ENCODE results near the gene SMARCB1.
A peak's percentile ranks its signal among the peaks of the same experiment; 100 is the strongest.

Gene SMARCB1

DNA sequence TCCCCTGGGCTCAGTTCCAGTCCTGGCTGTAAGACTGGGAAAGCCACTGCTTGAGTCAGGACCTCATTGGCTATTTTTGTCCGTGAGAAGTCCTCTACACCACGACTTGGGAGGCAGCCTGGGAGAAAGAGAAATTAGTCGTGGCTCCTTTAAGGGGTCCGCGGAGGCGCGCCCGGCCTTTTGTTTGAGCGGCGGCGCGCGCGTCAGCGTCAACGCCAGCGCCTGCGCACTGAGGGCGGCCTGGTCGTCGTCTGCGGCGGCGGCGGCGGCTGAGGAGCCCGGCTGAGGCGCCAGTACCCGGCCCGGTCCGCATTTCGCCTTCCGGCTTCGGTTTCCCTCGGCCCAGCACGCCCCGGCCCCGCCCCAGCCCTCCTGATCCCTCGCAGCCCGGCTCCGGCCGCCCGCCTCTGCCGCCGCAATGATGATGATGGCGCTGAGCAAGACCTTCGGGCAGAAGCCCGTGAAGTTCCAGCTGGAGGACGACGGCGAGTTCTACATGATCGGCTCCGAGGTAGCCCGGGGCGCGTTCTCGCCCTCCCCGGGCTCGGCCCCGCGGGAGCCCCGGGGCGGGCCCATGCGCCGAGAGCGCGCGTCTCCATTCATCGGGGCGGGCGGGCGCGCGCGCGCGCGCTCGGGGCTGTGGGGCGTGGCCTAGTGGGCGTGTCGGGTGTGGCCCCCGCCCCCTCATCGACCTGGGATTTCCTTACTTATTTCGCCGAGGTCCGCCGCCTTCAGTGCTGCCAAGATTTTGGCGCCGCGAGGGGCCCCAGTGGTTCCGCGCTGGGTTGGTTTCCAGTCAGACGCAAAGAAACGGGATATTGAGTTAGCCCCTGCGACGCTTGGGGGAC, at the start of gene SMARCB1:
Gene SMARCB1, plus strand, starts transcription at position 215 of the 848 bp plus-strand sequence. Its CDS starts 204 bp downstream, at position 419.
- Histone ChIP-seq H3K4me3 (ENCODE audit: low read depth in 1 of 2, low read length in 2 of 2) (peak within 1 kb of the TSS; percentile 91 to 94), H3K27ac (ENCODE audit: low read depth, low read length) (peak within 1 kb of the TSS; percentile 99), H3K36me3 (ENCODE audit: control insufficient read depth in 1 of 2, insufficient read depth in 2 of 2, low read length in 2 of 2) (peaks cover under 1 to 15% of the 10 kb centered on the region in 2 donors), H3K9ac (ENCODE audit: low read depth in 1 of 2, low read length in 2 of 2) (peak within 1 kb of the TSS; percentile 71 to 82), H3K9me3 (ENCODE audit: control insufficient read depth in 1 of 2, low read length in 2 of 2) (no peaks in the 10 kb centered on the region), H3K27me3 (ENCODE audit: control insufficient read depth in 1 of 2, insufficient read depth in 2 of 2, low read length in 2 of 2) (no peaks in the 10 kb centered on the region), H3K4me1 (ENCODE audit: control insufficient read depth in 1 of 2, insufficient read depth in 2 of 2, low read length in 2 of 2) (peaks cover 29 to 33% of the 10 kb centered on the region in 2 donors)

GRCh38 chr22:23737696-23738095, 49.1 kb upstream of the SMARCB1 start:
- Histone ChIP-seq H3K9ac (ENCODE audit: low read depth in 1 of 2, low read length in 2 of 2) (no peak overlapping the region), H3K27me3 (ENCODE audit: control insufficient read depth in 1 of 2, insufficient read depth in 2 of 2, low read length in 2 of 2) (no peaks in the 10 kb centered on the region), H3K4me3 (ENCODE audit: low read depth in 1 of 2, low read length in 2 of 2) (no peak overlapping the region), H3K27ac (ENCODE audit: low read depth, low read length) (no peak overlapping the region), H3K36me3 (ENCODE audit: control insufficient read depth in 1 of 2, insufficient read depth in 2 of 2, low read length in 2 of 2) (peaks cover 0 to 8% of the 10 kb centered on the region in 2 donors), H3K4me1 (ENCODE audit: control insufficient read depth in 1 of 2, insufficient read depth in 2 of 2, low read length in 2 of 2) (no peaks in the 10 kb centered on the region), H3K9me3 (ENCODE audit: control insufficient read depth in 1 of 2, low read length in 2 of 2) (no peaks in the 10 kb centered on the region)

GRCh38 chr22:23742505-23743264, 44.1 kb upstream of the SMARCB1 start:
- Histone ChIP-seq H3K36me3 (ENCODE audit: control insufficient read depth in 1 of 2, insufficient read depth in 2 of 2, low read length in 2 of 2) (peaks cover 21 to 33% of the 10 kb centered on the region in 2 donors), H3K27ac (ENCODE audit: low read depth, low read length) (no peak overlapping the region), H3K4me1 (ENCODE audit: control insufficient read depth in 1 of 2, insufficient read depth in 2 of 2, low read length in 2 of 2) (peaks cover 5% of the 10 kb centered on the region in 2 donors), H3K9me3 (ENCODE audit: control insufficient read depth in 1 of 2, low read length in 2 of 2) (no peaks in the 10 kb centered on the region), H3K4me3 (ENCODE audit: low read depth in 1 of 2, low read length in 2 of 2) (no peak overlapping the region), H3K9ac (ENCODE audit: low read depth in 1 of 2, low read length in 2 of 2) (no peak overlapping the region), H3K27me3 (ENCODE audit: control insufficient read depth in 1 of 2, insufficient read depth in 2 of 2, low read length in 2 of 2) (no peaks in the 10 kb centered on the region)

GRCh38 chr22:23743303-23743705, 43.5 kb upstream of the SMARCB1 start:
- Histone ChIP-seq H3K36me3 (ENCODE audit: control insufficient read depth in 1 of 2, insufficient read depth in 2 of 2, low read length in 2 of 2) (peaks cover 21 to 33% of the 10 kb centered on the region in 2 donors), H3K27ac (ENCODE audit: low read depth, low read length) (no peak overlapping the region), H3K4me1 (ENCODE audit: control insufficient read depth in 1 of 2, insufficient read depth in 2 of 2, low read length in 2 of 2) (peaks cover 5% of the 10 kb centered on the region in 2 donors), H3K9me3 (ENCODE audit: control insufficient read depth in 1 of 2, low read length in 2 of 2) (no peaks in the 10 kb centered on the region), H3K9ac (ENCODE audit: low read depth in 1 of 2, low read length in 2 of 2) (no peak overlapping the region), H3K27me3 (ENCODE audit: control insufficient read depth in 1 of 2, insufficient read depth in 2 of 2, low read length in 2 of 2) (no peaks in the 10 kb centered on the region), H3K4me3 (ENCODE audit: low read depth in 1 of 2, low read length in 2 of 2) (no peak overlapping the region)

DNA sequence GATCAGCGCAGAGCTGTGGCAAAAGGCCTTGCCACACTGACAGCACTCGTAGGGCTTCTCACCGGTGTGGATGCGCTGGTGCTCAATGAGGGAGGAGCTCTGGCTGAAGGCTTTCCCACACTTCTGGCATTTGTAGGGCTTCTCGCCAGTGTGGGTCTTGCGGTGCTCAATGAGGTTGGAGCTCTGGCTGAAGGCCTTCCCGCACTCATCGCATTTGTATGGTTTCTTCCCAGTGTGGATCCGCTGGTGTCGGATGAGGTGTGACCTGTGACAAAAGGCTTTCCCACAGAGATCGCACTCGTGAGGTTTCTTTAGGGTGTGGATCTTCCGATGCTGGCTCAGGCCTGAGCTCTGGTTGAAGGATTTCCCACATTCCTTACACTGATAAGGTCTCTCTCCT, 42.8 kb upstream of the SMARCB1 start:
- H3K4me3 ChIP-seq (ENCODE audit: low read depth in 1 of 2, low read length in 2 of 2), result no peak overlapping the region
- H3K4me1 ChIP-seq (ENCODE audit: control insufficient read depth in 1 of 2, insufficient read depth in 2 of 2, low read length in 2 of 2), result peaks cover 5% of the 10 kb centered on the region in 2 donors
- peaks cover 21 to 33% of the 10 kb centered on the region in 2 donors for H3K36me3 ChIP-seq (ENCODE audit: control insufficient read depth in 1 of 2, insufficient read depth in 2 of 2, low read length in 2 of 2)
- H3K9ac ChIP-seq (ENCODE audit: low read depth in 1 of 2, low read length in 2 of 2), result no peak overlapping the region
- no peaks in the 10 kb centered on the region for H3K27me3 ChIP-seq (ENCODE audit: control insufficient read depth in 1 of 2, insufficient read depth in 2 of 2, low read length in 2 of 2)
- no peaks in the 10 kb centered on the region for H3K9me3 ChIP-seq (ENCODE audit: control insufficient read depth in 1 of 2, low read length in 2 of 2)
- H3K27ac ChIP-seq (ENCODE audit: low read depth, low read length), result no peak overlapping the region

- Histone ChIP-seq H3K36me3 (ENCODE audit: control insufficient read depth in 1 of 2, insufficient read depth in 2 of 2, low read length in 2 of 2) (peaks cover 21 to 33% of the 10 kb centered on the region in 2 donors), H3K9ac (ENCODE audit: low read depth in 1 of 2, low read length in 2 of 2) (no peak overlapping the region), H3K4me1 (ENCODE audit: control insufficient read depth in 1 of 2, insufficient read depth in 2 of 2, low read length in 2 of 2) (peaks cover 5% of the 10 kb centered on the region in 2 donors), H3K9me3 (ENCODE audit: control insufficient read depth in 1 of 2, low read length in 2 of 2) (no peaks in the 10 kb centered on the region), H3K27ac (ENCODE audit: low read depth, low read length) (no peak overlapping the region), H3K4me3 (ENCODE audit: low read depth in 1 of 2, low read length in 2 of 2) (no peak overlapping the region), H3K27me3 (ENCODE audit: control insufficient read depth in 1 of 2, insufficient read depth in 2 of 2, low read length in 2 of 2) (no peaks in the 10 kb centered on the region)
Observed at GRCh38 chr22:23744485-23744884, 42.3 kb upstream of the SMARCB1 start.

GRCh38 chr22:23745791-23746190, 41.0 kb upstream of the SMARCB1 start:
- H3K27ac ChIP-seq (ENCODE audit: low read depth, low read length), result no peak overlapping the region
- H3K9ac ChIP-seq (ENCODE audit: low read depth in 1 of 2, low read length in 2 of 2), result no peak overlapping the region
- H3K27me3 ChIP-seq (ENCODE audit: control insufficient read depth in 1 of 2, insufficient read depth in 2 of 2, low read length in 2 of 2), result no peaks in the 10 kb centered on the region
- peaks cover 15% of the 10 kb centered on the region in 2 donors for H3K4me1 ChIP-seq (ENCODE audit: control insufficient read depth in 1 of 2, insufficient read depth in 2 of 2, low read length in 2 of 2)
- H3K4me3 ChIP-seq (ENCODE audit: low read depth in 1 of 2, low read length in 2 of 2), result peak overlapping the region in 1 of 2 donors; percentile 32
- H3K36me3 ChIP-seq (ENCODE audit: control insufficient read depth in 1 of 2, insufficient read depth in 2 of 2, low read length in 2 of 2), result peaks cover 21 to 32% of the 10 kb centered on the region in 2 donors
- H3K9me3 ChIP-seq (ENCODE audit: control insufficient read depth in 1 of 2, low read length in 2 of 2), result no peaks in the 10 kb centered on the region

GRCh38 chr22:23749841-23750301, 36.9 kb upstream of the SMARCB1 start:
- H3K36me3 ChIP-seq (ENCODE audit: control insufficient read depth in 1 of 2, insufficient read depth in 2 of 2, low read length in 2 of 2), result peaks cover 3 to 4% of the 10 kb centered on the region in 2 donors
- no peak overlapping the region for H3K27ac ChIP-seq (ENCODE audit: low read depth, low read length)
- H3K9me3 ChIP-seq (ENCODE audit: control insufficient read depth in 1 of 2, low read length in 2 of 2), result no peaks in the 10 kb centered on the region
- peaks cover 15 to 23% of the 10 kb centered on the region in 2 donors for H3K4me1 ChIP-seq (ENCODE audit: control insufficient read depth in 1 of 2, insufficient read depth in 2 of 2, low read length in 2 of 2)
- H3K27me3 ChIP-seq (ENCODE audit: control insufficient read depth in 1 of 2, insufficient read depth in 2 of 2, low read length in 2 of 2), result no peaks in the 10 kb centered on the region
- peak overlapping the region in 1 of 2 donors; percentile 82 for H3K9ac ChIP-seq (ENCODE audit: low read depth in 1 of 2, low read length in 2 of 2)
- H3K4me3 ChIP-seq (ENCODE audit: low read depth in 1 of 2, low read length in 2 of 2), result peak overlapping the region; percentile 87 to 89

DNA sequence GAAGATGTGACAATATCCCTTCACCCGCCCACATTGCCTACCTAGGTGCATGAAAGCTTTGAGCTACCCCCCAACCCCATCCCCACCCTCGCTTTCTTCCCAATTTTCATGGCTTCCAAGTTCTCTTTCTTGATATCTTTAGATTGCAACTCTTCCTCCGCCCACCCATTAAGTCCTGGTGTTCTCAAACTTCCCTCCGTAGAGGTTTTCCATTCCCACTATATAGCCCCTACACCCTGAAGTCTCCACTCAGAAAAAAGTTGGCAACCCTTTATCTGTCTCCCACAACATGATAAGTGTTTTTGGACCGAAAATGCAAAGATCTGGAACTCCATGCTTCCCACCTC, 36.4 kb upstream of the SMARCB1 start:
- Histone ChIP-seq H3K4me3 (ENCODE audit: low read depth in 1 of 2, low read length in 2 of 2) (peak overlapping the region; percentile 87 to 89), H3K27me3 (ENCODE audit: control insufficient read depth in 1 of 2, insufficient read depth in 2 of 2, low read length in 2 of 2) (no peaks in the 10 kb centered on the region), H3K27ac (ENCODE audit: low read depth, low read length) (no peak overlapping the region), H3K4me1 (ENCODE audit: control insufficient read depth in 1 of 2, insufficient read depth in 2 of 2, low read length in 2 of 2) (peaks cover 15 to 23% of the 10 kb centered on the region in 2 donors), H3K9me3 (ENCODE audit: control insufficient read depth in 1 of 2, low read length in 2 of 2) (no peaks in the 10 kb centered on the region), H3K36me3 (ENCODE audit: control insufficient read depth in 1 of 2, insufficient read depth in 2 of 2, low read length in 2 of 2) (no peaks in the 10 kb centered on the region), H3K9ac (ENCODE audit: low read depth in 1 of 2, low read length in 2 of 2) (peak overlapping the region; percentile 82 to 90)
